ENCODE data around the gene TSR3.

DNA sequence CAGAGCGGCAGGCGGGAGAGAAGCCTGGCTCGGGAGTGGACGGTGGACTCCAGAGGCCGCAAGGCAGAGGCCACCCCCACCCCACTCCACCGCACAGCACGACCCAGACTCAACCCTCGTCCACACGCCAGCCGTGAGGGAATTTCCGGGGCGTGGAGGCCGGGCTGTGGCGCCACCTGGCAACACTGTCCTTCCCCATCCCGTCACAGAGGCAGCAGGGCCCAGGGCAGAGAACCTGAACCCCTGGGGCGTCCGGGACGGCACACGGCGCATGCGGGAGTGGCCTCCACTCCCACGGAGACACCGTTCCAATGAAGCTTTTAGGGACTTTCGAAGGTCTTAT lies 23.6 kb upstream of the TSR3 start:
- no peak for TF ChIP-seq CTCF (IDR thresholded peaks at IDR 0.05)
- no peak for TF ChIP-seq POLR2A (IDR thresholded peaks at IDR 0.05)

Data from testis (tissue), 2 donors.